OCI-LY7 (cell line): ENCODE data around the gene GLI3.

Source experiments
- EZH2phosphoT487 ChIP-seq: fragments of 200-600 bp; sonication (generic); IDR thresholded peaks from 2 replicates; pipeline ENCODE4 v1.6.1; 2018; ENCODE audit warnings: low read depth, borderline replicate concordance, mild to moderate bottlenecking, mixed run types, antibody characterized with exemption, low read length, moderate library complexity, mixed read lengths
- TF ChIP-seq, protein P1 (sequence below): fragments of 200-600 bp; sonication (generic); conservative IDR thresholded peaks from 2 replicates; pipeline ENCODE4 v1.5.1; 2014; ENCODE audit warnings: mild to moderate bottlenecking, antibody characterized with exemption, low read length, moderate library complexity, mixed read lengths

DNA sequence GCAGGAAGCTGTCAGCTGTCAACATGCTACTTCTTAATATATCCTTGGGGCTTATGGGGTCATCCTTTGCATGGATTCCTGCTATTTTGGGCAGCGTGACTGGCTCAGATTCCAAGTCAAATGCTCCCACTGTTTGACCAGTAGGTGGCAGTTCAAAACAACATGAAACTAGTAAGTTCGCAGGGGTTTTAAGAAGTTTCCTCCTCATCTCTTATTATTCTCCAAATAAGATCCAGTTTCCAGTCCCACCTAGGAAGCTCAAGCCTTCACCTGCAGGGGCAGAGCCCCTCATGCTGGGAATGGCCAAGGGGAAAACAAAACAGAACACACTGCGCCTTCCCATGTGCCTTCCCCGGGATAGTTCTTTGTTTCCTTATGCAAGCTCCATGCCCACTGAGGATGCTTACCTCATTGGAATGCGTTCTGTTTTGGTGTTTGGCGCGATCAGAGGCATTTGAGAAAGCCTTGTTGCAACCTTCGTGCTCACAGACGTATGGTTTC is 259.8 kb downstream of the GLI3 start:
- TF ChIP-seq, protein P1, sequence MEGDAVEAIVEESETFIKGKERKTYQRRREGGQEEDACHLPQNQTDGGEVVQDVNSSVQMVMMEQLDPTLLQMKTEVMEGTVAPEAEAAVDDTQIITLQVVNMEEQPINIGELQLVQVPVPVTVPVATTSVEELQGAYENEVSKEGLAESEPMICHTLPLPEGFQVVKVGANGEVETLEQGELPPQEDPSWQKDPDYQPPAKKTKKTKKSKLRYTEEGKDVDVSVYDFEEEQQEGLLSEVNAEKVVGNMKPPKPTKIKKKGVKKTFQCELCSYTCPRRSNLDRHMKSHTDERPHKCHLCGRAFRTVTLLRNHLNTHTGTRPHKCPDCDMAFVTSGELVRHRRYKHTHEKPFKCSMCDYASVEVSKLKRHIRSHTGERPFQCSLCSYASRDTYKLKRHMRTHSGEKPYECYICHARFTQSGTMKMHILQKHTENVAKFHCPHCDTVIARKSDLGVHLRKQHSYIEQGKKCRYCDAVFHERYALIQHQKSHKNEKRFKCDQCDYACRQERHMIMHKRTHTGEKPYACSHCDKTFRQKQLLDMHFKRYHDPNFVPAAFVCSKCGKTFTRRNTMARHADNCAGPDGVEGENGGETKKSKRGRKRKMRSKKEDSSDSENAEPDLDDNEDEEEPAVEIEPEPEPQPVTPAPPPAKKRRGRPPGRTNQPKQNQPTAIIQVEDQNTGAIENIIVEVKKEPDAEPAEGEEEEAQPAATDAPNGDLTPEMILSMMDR = peak; percentile 85
- no peak for TF ChIP-seq EZH2phosphoT487
